Astrocyte of the cerebellum (primary cell): Measurements from ENCODE around the gene CCDC91.

Experiments used
- DNase-seq: peaks from one replicate; pipeline ENCODE4 v3.0.0-alpha.2; 2011; ENCODE audit warnings: low read depth
- H3K4me3 ChIP-seq: 2 replicates; pipeline ENCODE4 v1.5.1; 2011; ENCODE audit warnings: mild to moderate bottlenecking, low read depth, low read length, moderate library complexity
- in situ Hi-C: cut with HindIII; loops from 2 replicates; pipeline ENCODE4 v1.10.0; 2017; ENCODE audit warnings: low sequenced_read_pairs
- TF ChIP-seq, protein P1 (sequence below): IDR thresholded peaks from 2 replicates; pipeline ENCODE4 v1.5.1; 2012; ENCODE audit warnings: low read length, low read depth, moderate library complexity, mild to moderate bottlenecking; ENCODE audit errors: missing control alignments

CCDC91 gene

DNA sequence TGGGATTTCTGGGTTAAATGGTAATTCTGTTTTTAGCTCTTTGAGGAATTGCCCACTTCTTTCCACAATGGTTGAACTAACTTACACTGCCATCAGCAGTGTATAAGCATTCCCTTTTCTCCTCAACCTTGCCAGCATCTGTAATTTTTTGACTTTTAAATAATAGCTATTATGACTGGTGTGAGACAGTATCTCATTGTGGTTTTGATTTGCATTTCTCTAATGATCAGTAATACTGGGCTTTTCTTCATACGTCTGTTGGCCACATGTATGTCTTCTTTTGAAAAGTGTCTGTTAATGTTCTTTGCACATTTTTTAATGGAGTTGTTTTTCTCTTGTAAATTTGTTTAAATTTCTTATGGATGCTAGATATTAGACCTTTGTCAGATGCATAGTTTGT lies 323.7 kb downstream of the CCDC91 start:
- in situ Hi-C loops: no loop called here
- no peak overlapping the region for H3K4me3 ChIP-seq
- no peak for DNase-seq
- TF ChIP-seq, protein P1, sequence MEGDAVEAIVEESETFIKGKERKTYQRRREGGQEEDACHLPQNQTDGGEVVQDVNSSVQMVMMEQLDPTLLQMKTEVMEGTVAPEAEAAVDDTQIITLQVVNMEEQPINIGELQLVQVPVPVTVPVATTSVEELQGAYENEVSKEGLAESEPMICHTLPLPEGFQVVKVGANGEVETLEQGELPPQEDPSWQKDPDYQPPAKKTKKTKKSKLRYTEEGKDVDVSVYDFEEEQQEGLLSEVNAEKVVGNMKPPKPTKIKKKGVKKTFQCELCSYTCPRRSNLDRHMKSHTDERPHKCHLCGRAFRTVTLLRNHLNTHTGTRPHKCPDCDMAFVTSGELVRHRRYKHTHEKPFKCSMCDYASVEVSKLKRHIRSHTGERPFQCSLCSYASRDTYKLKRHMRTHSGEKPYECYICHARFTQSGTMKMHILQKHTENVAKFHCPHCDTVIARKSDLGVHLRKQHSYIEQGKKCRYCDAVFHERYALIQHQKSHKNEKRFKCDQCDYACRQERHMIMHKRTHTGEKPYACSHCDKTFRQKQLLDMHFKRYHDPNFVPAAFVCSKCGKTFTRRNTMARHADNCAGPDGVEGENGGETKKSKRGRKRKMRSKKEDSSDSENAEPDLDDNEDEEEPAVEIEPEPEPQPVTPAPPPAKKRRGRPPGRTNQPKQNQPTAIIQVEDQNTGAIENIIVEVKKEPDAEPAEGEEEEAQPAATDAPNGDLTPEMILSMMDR: no peak

DNA sequence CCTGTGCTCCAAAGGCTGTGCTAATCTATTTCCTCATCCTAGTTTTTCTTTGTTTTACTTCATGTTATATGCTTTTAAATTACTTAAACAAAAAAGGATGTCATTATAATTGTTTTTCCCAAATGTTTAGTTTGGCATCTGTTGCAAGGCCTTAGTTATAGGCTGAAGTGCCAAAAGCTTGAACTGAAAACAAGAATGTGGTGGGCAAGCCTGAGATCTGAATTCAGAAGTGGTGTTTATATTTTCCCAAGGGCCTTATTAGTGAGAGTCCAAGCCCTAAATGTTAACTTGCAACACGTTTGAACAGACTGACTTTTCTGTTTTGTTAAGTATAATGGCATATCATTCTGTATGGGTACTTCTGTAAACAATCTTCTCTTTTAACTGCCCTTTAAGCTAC lies 326.8 kb downstream of the CCDC91 start:
- TF ChIP-seq, protein P1: no peak
- in situ Hi-C loops: no loop called here
- DNase-seq: no peak
- H3K4me3 ChIP-seq: no peak overlapping the region

DNA sequence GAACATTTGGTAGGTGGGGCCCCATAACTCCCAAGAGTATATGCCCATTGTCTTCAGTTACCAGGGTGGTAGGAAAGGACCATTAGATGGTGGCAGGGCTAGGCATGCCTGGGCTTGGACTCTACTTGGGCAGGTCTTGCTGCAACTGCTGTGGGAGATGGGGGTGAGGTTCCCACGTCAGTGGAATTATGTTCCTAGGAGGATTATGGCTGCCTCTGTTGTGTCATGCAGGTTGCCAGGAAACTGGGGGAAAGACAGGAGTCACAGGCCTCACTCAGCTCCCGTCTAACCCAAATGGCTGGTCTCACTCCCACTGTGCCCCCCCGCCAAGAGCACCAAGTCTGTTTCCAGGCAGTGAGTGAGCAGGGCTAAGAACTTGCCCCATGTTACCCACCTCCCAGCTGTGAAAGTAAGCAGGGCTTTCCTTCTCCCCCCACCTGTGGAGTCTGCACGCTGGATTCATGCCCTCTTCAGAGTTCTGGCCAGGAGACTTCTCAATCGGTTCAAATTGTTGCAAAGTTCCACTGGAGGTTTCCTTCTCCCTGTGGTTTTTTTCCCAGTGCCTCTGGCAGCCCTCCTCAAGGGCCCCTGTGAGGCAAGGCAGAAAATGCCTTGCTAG lies 337.5 kb downstream of the CCDC91 start:
- TF ChIP-seq, protein P1: no peak
- in situ Hi-C loops: no loop called here
- no peak overlapping the region for H3K4me3 ChIP-seq
- DNase-seq: no peak

DNA sequence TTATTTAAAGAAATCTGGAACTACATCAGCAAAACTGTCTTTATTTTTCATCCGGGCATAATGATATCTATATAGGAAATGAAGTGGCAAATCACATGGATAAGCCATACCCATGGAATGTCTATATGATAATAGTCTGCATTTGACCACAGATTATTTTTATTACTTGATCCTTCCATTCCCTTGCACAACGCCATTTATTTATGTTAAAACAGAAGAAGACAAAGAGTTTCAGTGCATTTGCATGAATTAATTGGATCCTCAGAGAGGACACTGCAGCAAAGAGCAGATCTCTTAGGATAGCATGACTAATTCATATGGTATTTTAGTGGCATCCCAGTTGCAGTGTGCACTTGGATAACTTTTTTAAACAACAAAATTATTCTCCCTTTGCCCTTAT lies 345.0 kb downstream of the CCDC91 start:
- in situ Hi-C loops: no loop called here
- H3K4me3 ChIP-seq: no peak overlapping the region
- TF ChIP-seq, protein P1: no peak
- no peak for DNase-seq

DNA sequence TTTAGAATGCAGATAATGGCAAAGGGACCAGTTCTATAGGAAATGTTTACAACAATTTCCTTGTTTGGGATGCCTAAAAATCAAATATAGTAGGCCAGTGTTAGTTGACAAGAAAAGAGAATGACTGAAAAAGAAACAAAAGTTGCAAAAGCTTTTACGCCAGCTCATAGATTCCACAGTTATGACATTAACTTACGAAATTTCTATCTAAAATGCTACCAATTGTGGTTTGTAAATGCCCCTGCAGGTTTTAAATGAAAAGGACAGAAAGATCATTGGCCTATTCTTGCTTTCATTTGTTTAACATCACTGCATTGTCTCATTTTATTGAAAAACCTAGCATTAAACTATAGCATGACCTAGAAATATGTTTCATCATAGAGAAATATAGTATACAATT lies 345.8 kb downstream of the CCDC91 start:
- in situ Hi-C loops: no loop called here
- DNase-seq: no peak
- TF ChIP-seq, protein P1: no peak
- H3K4me3 ChIP-seq: no peak overlapping the region

DNA sequence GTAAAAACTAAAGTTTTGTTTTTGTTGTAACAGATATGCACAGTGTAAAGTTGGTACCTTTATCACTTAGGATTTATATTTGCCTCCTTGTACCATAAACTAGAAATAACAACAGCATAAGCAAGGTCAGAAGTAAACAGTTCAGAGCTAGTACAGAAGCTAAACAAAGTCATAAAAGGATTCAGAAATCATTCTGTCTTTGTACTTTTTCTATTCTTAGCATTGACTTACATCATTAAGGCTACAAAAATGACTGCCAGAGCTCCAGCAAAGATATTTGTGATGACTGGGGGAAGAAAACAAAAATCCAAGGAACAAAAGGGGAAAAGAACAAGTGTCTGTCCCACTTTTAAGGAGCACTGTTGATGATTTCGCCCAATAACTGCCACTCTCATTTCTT lies 347.2 kb downstream of the CCDC91 start:
- in situ Hi-C loops: no loop called here
- no peak overlapping the region for H3K4me3 ChIP-seq
- DNase-seq: no peak
- TF ChIP-seq, protein P1: no peak
